ENCODE measurements around the gene ZNF782. TPM values are rescaled to one million over a fixed set of nuclear protein-coding genes. Genes with fewer than 3 reads are reported as not detected.
A peak's percentile ranks its signal among the peaks of the same experiment; 100 is the strongest.

ZNF782 gene
- total RNA-seq, 2 experiments from 2014 or later, result 3.8 to 4.8 TPM

DNA sequence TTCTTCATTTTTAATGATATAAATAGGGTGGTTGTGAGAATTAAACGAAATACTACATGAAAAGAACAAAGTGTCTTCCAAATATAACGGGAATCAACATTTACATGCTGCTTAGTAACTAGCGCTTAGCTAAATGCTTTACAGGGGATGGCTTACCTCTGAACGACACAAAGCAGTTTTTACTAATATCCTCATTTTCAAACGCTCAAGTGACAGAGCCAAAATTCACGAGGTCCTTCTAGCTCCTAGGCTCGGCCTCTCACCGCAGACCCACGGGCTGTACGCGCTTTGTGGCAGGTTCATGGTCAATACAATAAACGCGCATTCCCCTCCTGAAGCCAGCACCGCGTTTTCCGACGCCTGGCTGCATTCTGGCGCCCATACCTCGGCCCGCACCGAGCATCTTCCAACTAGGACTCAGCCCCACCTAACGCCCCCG is 76.9 kb downstream of the ZNF782 start:
- intact Hi-C loops (cut with DNase I, micrococcal nuclease), result loop anchor here in 1 of 2 experiments (5.0 to 10.0 kb wide), 6 partner anchors 323 to 900 kb away; partner anchors contain the start of genes ERCC6L2, HABP4, NCBP1 and TDRD7
- peaks cover 24% of the 10 kb centered on the region for H3K4me1 Mint-ChIP-seq
- ATAC-seq, result no peak
- peaks cover 11% of the 10 kb centered on the region for H3K9me3 Mint-ChIP-seq (ENCODE audit: low read depth)
- CTCF ChIA-PET, result interaction anchor here (0.7 to 1.6 kb wide), 5 partner anchors 9 to 79 kb away, joined by 3 to 6 read pairs (median 3); no protein-coding TSS in a partner anchor
- H3K27ac Mint-ChIP-seq, result peak overlapping the region; percentile 95
- no peak for DNase-seq
- no peaks in the 10 kb centered on the region for H3K27me3 Mint-ChIP-seq
- peaks cover 38% of the 10 kb centered on the region for H3K36me3 Mint-ChIP-seq (ENCODE audit: low read depth)
- POLR2A ChIA-PET, result no interaction called here
- peak overlapping the region; percentile 93 for H3K4me3 Mint-ChIP-seq

DNA sequence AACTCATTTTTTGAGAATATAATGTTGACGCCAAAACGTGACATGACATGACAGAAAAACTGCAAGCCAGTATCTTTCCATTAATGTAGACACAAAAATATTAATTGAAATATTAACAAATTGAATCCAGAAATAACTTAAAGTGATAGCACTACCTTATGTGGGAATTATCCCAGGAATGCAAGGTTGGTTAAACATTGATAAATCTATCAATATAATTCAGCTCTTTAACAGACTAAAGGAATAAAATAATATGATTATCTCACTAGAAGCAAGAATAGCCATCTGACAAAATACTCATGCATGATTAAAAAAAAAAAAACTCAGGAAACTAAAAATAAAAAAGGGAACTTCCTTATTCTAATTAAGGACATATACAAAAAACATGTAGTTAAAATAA is 83.2 kb downstream of the ZNF782 start:
- Mint-ChIP-seq H3K27ac (no peak overlapping the region), H3K9me3 (ENCODE audit: low read depth) (peaks cover 37% of the 10 kb centered on the region)
- intact Hi-C loops (cut with DNase I, micrococcal nuclease), result loop anchor here in 1 of 2 experiments (10.0 kb wide), 1 partner anchor 316 kb away; the partner anchor contains the start of gene HABP4

DNA sequence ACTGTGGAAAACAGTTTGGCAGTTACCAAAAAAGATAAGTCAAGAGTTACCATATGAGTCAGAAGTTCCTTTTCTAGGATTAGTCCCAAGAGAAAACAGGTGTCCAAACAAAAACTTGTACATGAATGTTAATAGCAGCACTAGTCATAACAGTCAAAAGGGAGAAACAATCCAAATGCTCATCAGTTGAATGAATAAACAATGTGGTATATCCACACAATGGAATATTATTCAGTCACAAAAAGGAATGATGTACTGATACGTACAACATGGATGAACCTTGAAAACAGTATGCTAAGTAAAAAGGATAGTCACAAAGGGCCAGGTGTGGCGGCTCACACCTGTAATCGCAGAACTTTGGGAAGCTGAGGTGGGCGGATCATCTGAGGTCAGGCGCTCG is 84.3 kb downstream of the ZNF782 start:
- DNase-seq, result no peak

More for the DNA sequence above, 83.2 kb downstream of the ZNF782 start:
- ATAC-seq, result no peak
- POLR2A ChIA-PET, result interaction anchor here (0.5 kb wide), 1 partner anchor 8 kb away, joined by 4 read pairs; no protein-coding TSS in a partner anchor
- Mint-ChIP-seq H3K27me3 (no peaks in the 10 kb centered on the region), H3K4me3 (no peak overlapping the region), H3K4me1 (no peaks in the 10 kb centered on the region), H3K36me3 (ENCODE audit: low read depth) (peaks cover 92% of the 10 kb centered on the region)
- DNase-seq, result no peak
- CTCF ChIA-PET, result interaction anchor here (0.6 kb wide), 1 partner anchor 63 kb away, joined by 3 read pairs; no protein-coding TSS in a partner anchor

More for the DNA sequence above, 84.3 kb downstream of the ZNF782 start:
- ChIA-PET POLR2A (no interaction called here), CTCF (no interaction called here)
- Mint-ChIP-seq H3K27ac (no peak overlapping the region), H3K27me3 (no peaks in the 10 kb centered on the region), H3K4me3 (no peak overlapping the region), H3K36me3 (ENCODE audit: low read depth) (peaks cover 96% of the 10 kb centered on the region), H3K9me3 (ENCODE audit: low read depth) (peaks cover 42% of the 10 kb centered on the region), H3K4me1 (no peaks in the 10 kb centered on the region)
- no peak for ATAC-seq
- intact Hi-C loops (cut with DNase I, micrococcal nuclease), result loop anchor here in 1 of 2 experiments (10.0 kb wide), 1 partner anchor 315 kb away; the partner anchor contains the start of gene HABP4

Other genes with a start within 250 kb of the ZNF782 start
- gene CDC14B, start 234.7 kb downstream of the ZNF782 start, total RNA-seq, result 1 to 10 TPM; 1.1 to 1.5 TPM
- 1 to 10 TPM; 5.5 to 7.5 TPM for gene PRXL2C, start 199.2 kb downstream of the ZNF782 start, total RNA-seq
- 10 to 100 TPM in 1 of 2 experiments, 1 to 10 TPM in 1; 9.4 to 10.3 TPM for gene ZNF510, start 76.4 kb downstream of the ZNF782 start, total RNA-seq
- gene NUTM2G, start 74.3 kb upstream of the ZNF782 start, total RNA-seq, result not detected
- under 1 TPM; 0.71 to 0.74 TPM for gene CTSV, start 184.6 kb upstream of the ZNF782 start, total RNA-seq